Measurements from ENCODE around the gene RBM12. TPM values are rescaled to one million over a fixed set of nuclear protein-coding genes. Genes with fewer than 3 reads are reported as not detected.

RBM12 gene
- total and polyA plus RNA-seq, 2 of the 4 experiments (the other 2 are of a cell fraction): 44.7 to 65.8 TPM

DNA sequence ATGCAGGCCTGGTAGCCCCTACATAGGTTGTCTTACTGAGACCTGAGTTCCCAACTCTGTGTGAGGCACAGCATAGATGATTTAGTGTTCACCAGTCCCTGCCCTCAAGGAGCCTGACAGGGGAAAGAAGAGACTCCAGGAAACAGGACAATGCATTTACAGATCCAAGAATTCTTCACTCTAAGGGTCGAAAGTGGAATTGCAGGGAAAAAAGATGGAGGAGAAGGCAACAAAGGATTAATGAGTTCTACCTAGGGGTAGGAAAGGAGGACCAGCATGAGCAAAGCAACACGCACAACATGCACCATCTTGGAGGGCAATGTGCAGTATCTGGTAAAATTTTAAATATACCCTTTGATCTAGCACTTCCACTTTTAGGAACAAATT is 43.1 kb downstream of the RBM12 start:
- H2BK5ac ChIP-seq (ENCODE audit: low read depth, low read length, poor library complexity, severe bottlenecking): no peak overlapping the region
- H2AK9ac ChIP-seq (replicated peaks; ENCODE audit: low read depth, low read length, poor library complexity): no peak overlapping the region
- no peak overlapping the region for H2AK5ac ChIP-seq (ENCODE audit: low read depth, low read length)
- no peak overlapping the region for H3K56ac ChIP-seq (ENCODE audit: extremely low read depth, insufficient read depth, low read length)
- H2BK120ac ChIP-seq (ENCODE audit: low read depth, low read length): no peak overlapping the region
- no peak overlapping the region for H4K5ac ChIP-seq (ENCODE audit: low read depth, low read length)
- no peaks in the 10 kb centered on the region for H3K9me3 ChIP-seq (ENCODE audit: control insufficient read depth, insufficient read depth, low read length)
- H4K91ac ChIP-seq (ENCODE audit: insufficient read depth, low read depth, low read length): no peak overlapping the region
- no peak overlapping the region for H2BK15ac ChIP-seq (ENCODE audit: low read depth, low read length)
- whole genome bisulfite sequencing, 2 experiments (ENCODE audit: extremely low coverage in 2 of 2, insufficient read length in 1 of 2): no CpG with 5 or more reads among the region's 2 CpGs
- H3K79me1 ChIP-seq (ENCODE audit: low read depth in 1 of 2, low read length in 2 of 2): peaks cover 7 to 31% of the 10 kb centered on the region in 2 experiments
- H2AFZ ChIP-seq (replicated peaks; ENCODE audit: low read length, poor library complexity): no peak overlapping the region
- H3K4me1 ChIP-seq (ENCODE audit: control insufficient read depth, insufficient read depth, low read length): peaks cover 10% of the 10 kb centered on the region
- in situ Hi-C loops (cut with MboI; ENCODE audit: low sequenced_read_pairs): no loop called here
- H3K18ac ChIP-seq (ENCODE audit: low read depth, low read length): no peak overlapping the region
- no peak overlapping the region for H3K14ac ChIP-seq (replicated peaks; ENCODE audit: low read depth, low read length)
- no peak overlapping the region for H3K27ac ChIP-seq (ENCODE audit: insufficient read depth, low read length)
- BruUV-seq (replicated peaks): no TSS peak
- CTCF ChIA-PET: no interaction called here
- no peak for ATAC-seq (ENCODE audit: low read depth)
- H4K20me1 ChIP-seq (ENCODE audit: insufficient read depth, low read length): 0 out of 2 replicates have a peak, but pooled peaks cover 11% of the 10 kb centered on the region
- H3K9me1 ChIP-seq (ENCODE audit: insufficient read depth, low read length): peaks cover 11% of the 10 kb centered on the region
- no peak overlapping the region for H3K4me3 ChIP-seq (ENCODE audit: insufficient read depth, low read depth, low read length)
- peaks cover 19% of the 10 kb centered on the region for H3K36me3 ChIP-seq (ENCODE audit: control insufficient read depth, insufficient read depth, low read length)
- H3K4ac ChIP-seq (ENCODE audit: low read depth, low read length): no peak overlapping the region
- no peak overlapping the region for H3K4me2 ChIP-seq (ENCODE audit: low read depth, low read length)
- POLR2A ChIA-PET (ENCODE audit: unreplicated experiment): no interaction called here
- dilution Hi-C loops (cut with HindIII; ENCODE audit: low sequenced_read_pairs, unreplicated experiment): no loop called here
- no peak overlapping the region for H4K8ac ChIP-seq (ENCODE audit: low read depth in 2 of 2, low read length in 2 of 2)
- TF ChIP-seq NFE2L2 (IDR thresholded peaks at IDR 0.05; ENCODE audit: low read depth, low read length) (no peak), FOS (IDR thresholded peaks at IDR 0.05; ENCODE audit: low read depth, low read length) (no peak), CHD1 (IDR thresholded peaks at IDR 0.05; ENCODE audit: low read depth, low read length) (no peak), RCOR1 (IDR thresholded peaks at IDR 0.05; ENCODE audit: insufficient replicate concordance, low read length) (no peak), MAFK (IDR thresholded peaks at IDR 0.05; ENCODE audit: low read depth, low read length) (no peak), CEBPB (IDR thresholded peaks at IDR 0.05; ENCODE audit: low read depth, low read length) (no peak), BHLHE40 (IDR thresholded peaks at IDR 0.05; ENCODE audit: low read depth, low read length) (no peak), RFX5 (IDR thresholded peaks at IDR 0.05; ENCODE audit: low read depth, low read length) (no peak), SMC3 (IDR thresholded peaks at IDR 0.05; ENCODE audit: low read depth, low read length) (no peak), MAZ (IDR thresholded peaks at IDR 0.05; ENCODE audit: borderline replicate concordance, low read depth, low read length) (no peak), MXI1 (IDR thresholded peaks at IDR 0.05; ENCODE audit: borderline replicate concordance, low read depth, low read length) (no peak)
- TF ChIP-seq, protein P1, sequence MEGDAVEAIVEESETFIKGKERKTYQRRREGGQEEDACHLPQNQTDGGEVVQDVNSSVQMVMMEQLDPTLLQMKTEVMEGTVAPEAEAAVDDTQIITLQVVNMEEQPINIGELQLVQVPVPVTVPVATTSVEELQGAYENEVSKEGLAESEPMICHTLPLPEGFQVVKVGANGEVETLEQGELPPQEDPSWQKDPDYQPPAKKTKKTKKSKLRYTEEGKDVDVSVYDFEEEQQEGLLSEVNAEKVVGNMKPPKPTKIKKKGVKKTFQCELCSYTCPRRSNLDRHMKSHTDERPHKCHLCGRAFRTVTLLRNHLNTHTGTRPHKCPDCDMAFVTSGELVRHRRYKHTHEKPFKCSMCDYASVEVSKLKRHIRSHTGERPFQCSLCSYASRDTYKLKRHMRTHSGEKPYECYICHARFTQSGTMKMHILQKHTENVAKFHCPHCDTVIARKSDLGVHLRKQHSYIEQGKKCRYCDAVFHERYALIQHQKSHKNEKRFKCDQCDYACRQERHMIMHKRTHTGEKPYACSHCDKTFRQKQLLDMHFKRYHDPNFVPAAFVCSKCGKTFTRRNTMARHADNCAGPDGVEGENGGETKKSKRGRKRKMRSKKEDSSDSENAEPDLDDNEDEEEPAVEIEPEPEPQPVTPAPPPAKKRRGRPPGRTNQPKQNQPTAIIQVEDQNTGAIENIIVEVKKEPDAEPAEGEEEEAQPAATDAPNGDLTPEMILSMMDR (conservative IDR thresholded peaks at IDR 0.05; ENCODE audit: low read depth, low read length): no peak
- TF ChIP-seq, protein P2, sequence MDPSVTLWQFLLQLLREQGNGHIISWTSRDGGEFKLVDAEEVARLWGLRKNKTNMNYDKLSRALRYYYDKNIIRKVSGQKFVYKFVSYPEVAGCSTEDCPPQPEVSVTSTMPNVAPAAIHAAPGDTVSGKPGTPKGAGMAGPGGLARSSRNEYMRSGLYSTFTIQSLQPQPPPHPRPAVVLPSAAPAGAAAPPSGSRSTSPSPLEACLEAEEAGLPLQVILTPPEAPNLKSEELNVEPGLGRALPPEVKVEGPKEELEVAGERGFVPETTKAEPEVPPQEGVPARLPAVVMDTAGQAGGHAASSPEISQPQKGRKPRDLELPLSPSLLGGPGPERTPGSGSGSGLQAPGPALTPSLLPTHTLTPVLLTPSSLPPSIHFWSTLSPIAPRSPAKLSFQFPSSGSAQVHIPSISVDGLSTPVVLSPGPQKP (IDR thresholded peaks at IDR 0.05; ENCODE audit: borderline replicate concordance, low read depth, low read length): no peak
- TF ChIP-seq, protein P3, sequence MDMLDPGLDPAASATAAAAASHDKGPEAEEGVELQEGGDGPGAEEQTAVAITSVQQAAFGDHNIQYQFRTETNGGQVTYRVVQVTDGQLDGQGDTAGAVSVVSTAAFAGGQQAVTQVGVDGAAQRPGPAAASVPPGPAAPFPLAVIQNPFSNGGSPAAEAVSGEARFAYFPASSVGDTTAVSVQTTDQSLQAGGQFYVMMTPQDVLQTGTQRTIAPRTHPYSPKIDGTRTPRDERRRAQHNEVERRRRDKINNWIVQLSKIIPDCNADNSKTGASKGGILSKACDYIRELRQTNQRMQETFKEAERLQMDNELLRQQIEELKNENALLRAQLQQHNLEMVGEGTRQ (IDR thresholded peaks at IDR 0.05; ENCODE audit: low read depth, low read length): no peak
- intact Hi-C loops (cut with micrococcal nuclease): no loop called here
- no peak overlapping the region for H3K23ac ChIP-seq (ENCODE audit: low read depth, low read length)
- no peak for DNase-seq
- H3K9ac ChIP-seq (ENCODE audit: low read depth, low read length): no peak overlapping the region
- H3K27me3 ChIP-seq (ENCODE audit: control insufficient read depth, insufficient read depth, low read length): no peaks in the 10 kb centered on the region
- no peak overlapping the region for H2BK20ac ChIP-seq (ENCODE audit: low read depth, low read length)

Measured in IMR-90 (cell line).